Caki2 (cell line): ENCODE results near the gene SH3BP1. TPM values are rescaled to one million over a fixed set of nuclear protein-coding genes. Genes with fewer than 3 reads are reported as not detected.

Source experiments
- DNase-seq: peaks from one replicate; pipeline ENCODE4 v3.0.0-alpha.2; 2015; ENCODE audit warnings: low read depth
- in situ Hi-C: cut with HindIII; loops from 2 replicates; pipeline ENCODE4 v1.10.0; 2016; ENCODE audit warnings: low sequenced_read_pairs, low pct_unique_long_range_greater_than_20kb, mixed read lengths
- total RNA-seq: library from RNA; depleted of rRNA; stranded (reverse); fragments of >200 nt; shearing (Covaris generic); gene quantifications from 2 replicates; pipeline ENCODE4 v1.2.3, GENCODE V29; 2014; ENCODE audit warnings: low replicate concordance

The SH3BP1 gene
- total RNA-seq, 1 experiment from 2014 or later, result 3.2 TPM

- in situ Hi-C loops, result no loop called here
- DNase-seq, result peak; percentile 95
Measured at GRCh38 chr22:37669586-37669985, 30.1 kb downstream of the SH3BP1 start.

GRCh38 chr22:37672206-37672919 lies 32.9 kb downstream of the SH3BP1 start:
- in situ Hi-C loops, result no loop called here
- DNase-seq, result no peak

- in situ Hi-C loops, result no loop called here
- DNase-seq, result no peak
Measured at GRCh38 chr22:37672920-37673455, 33.5 kb downstream of the SH3BP1 start.

GRCh38 chr22:37674248-37674647 lies 34.8 kb downstream of the SH3BP1 start:
- in situ Hi-C loops, result no loop called here
- DNase-seq, result no peak

GRCh38 chr22:37674951-37675929 lies 35.8 kb downstream of the SH3BP1 start, which contains the start of gene LGALS1:
LGALS1 (plus strand) TSS chr22:37675636; CDS start chr22:37675703, 67 bp downstream.
- DNase-seq, result peak; percentile 99
- in situ Hi-C loops, result no loop called here

- DNase-seq, result peak; percentile 37
- in situ Hi-C loops, result no loop called here
Measured at GRCh38 chr22:37675930-37676735, 36.7 kb downstream of the SH3BP1 start.

GRCh38 chr22:37676736-37677492 lies 37.4 kb downstream of the SH3BP1 start:
- DNase-seq, result peak; percentile 96
- in situ Hi-C loops, result no loop called here

GRCh38 chr22:37677493-37677974 lies 38.1 kb downstream of the SH3BP1 start:
- DNase-seq, result no peak
- in situ Hi-C loops, result no loop called here

GRCh38 chr22:37678372-37678771 lies 38.9 kb downstream of the SH3BP1 start:
- DNase-seq, result no peak
- in situ Hi-C loops, result no loop called here

- in situ Hi-C loops, result no loop called here
- no peak for DNase-seq
Measured at GRCh38 chr22:37679670-37680069, 40.2 kb downstream of the SH3BP1 start.

- in situ Hi-C loops, result no loop called here
- DNase-seq, result no peak
Measured at GRCh38 chr22:37680191-37680851, 40.9 kb downstream of the SH3BP1 start.

GRCh38 chr22:37681001-37681424 lies 41.5 kb downstream of the SH3BP1 start:
- in situ Hi-C loops, result no loop called here
- no peak for DNase-seq

- peak; percentile 58 for DNase-seq
- in situ Hi-C loops, result no loop called here
Measured at GRCh38 chr22:37681556-37682049, 42.1 kb downstream of the SH3BP1 start.

GRCh38 chr22:37684803-37685615 lies 45.5 kb downstream of the SH3BP1 start:
- no peak for DNase-seq
- in situ Hi-C loops, result no loop called here

- DNase-seq, result peak; percentile 94
- in situ Hi-C loops, result no loop called here
Measured at GRCh38 chr22:37686002-37686982, 46.8 kb downstream of the SH3BP1 start, which contains the start of gene NOL12. NOL12 (plus strand) TSS chr22:37686343; CDS start chr22:37686393, 50 bp downstream.
